GM19468 (cell line): Measurements from ENCODE around the gene PIP4K2B.
A peak's percentile ranks its signal among the peaks of the same experiment; 100 is the strongest.
"Not testable (repeated sequence)": the region's sequence is repeated elsewhere in the genome, so short reads cannot be mapped to it uniquely, and the experiment has no call there.

ENCODE experiments used
- ATAC-seq: cut with Tn5 transposase; IDR thresholded peaks from one replicate; pipeline ENCODE4 v1.9.1; 2021; ENCODE audit warnings: mild to moderate bottlenecking, moderate library complexity, moderate number of reproducible peaks; ENCODE audit not compliant: unreplicated experiment; ENCODE audit errors: extremely low read depth

PIP4K2B gene

DNA sequence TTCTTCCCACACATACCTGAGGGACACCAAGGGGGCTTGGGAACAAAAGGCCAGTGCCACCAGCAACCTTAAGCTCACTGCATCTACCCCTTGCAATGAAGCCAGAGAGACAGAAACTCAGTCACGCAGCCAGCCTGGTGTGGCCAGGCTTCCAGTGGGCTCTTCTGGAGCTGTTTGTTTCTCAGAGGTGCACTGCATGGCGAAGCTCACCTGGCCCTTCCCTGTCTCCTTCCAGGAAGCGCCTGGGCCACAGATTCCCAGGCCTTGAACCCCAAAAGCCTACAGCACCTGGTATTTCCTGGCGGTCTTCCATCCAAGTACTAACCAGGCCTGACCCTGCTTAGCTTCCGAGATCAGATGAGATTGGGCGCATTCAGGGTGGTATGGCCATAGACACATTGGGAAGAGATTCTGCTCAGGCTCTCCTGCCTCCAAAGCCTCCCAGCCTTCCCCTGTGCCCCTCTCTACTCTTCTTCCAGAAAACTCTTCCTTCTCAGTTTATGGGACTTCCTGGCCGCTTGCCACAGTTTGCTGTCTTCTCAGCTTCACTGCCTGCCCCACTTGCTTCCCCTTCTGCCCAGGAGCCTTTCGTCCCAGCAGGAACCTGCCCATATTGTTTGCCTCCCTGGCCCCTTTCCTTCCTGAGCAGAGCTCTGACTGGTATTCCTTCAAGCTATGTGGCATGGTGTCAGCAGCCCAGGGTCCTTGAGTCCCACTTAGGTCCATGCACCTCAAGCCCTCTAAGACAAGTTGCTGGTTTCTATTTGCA lies 67.6 kb downstream of the PIP4K2B start:
- ATAC-seq = no peak

DNA sequence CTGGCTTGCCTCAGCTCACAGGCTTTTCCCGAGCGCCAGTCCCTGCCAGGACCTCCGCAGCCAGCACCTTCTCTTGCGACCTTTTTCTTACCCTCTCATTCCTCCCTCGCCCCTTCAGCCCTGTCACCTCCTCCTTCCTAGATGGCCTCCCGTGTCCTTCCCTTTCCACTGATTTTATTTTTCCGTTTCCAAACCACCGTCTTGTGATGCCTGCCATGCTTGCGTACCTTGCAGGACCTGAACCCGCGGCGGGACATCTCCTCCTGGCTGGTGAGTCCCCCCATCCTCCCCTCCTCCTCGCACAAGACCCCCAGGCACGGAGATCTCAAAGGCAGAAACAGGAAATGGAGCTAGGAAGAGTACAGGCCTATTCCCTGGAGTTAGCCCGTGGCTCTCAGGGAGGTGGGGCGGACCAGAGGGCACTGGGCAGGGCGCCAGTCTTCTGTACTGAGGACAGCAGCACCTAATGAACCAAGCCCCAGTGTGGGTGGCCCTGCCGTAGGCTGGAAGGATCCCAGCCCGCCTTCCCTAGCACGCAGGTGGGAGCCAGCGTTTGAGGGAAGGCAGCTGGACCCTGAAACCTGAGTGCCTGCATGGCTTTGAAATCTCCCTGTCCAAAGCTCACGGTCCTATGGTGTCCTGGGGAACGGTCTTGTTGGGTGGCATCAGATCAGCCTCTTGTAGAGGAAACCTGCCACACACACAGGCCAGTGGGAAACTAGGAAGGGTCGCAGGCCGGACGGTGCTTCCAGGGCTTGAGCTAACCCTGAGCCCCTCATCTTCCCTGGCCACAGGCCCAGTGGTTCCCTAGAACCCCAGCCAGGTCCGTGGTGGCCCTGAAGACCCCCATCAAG lies 68.6 kb downstream of the PIP4K2B start:
- no peak for ATAC-seq

DNA sequence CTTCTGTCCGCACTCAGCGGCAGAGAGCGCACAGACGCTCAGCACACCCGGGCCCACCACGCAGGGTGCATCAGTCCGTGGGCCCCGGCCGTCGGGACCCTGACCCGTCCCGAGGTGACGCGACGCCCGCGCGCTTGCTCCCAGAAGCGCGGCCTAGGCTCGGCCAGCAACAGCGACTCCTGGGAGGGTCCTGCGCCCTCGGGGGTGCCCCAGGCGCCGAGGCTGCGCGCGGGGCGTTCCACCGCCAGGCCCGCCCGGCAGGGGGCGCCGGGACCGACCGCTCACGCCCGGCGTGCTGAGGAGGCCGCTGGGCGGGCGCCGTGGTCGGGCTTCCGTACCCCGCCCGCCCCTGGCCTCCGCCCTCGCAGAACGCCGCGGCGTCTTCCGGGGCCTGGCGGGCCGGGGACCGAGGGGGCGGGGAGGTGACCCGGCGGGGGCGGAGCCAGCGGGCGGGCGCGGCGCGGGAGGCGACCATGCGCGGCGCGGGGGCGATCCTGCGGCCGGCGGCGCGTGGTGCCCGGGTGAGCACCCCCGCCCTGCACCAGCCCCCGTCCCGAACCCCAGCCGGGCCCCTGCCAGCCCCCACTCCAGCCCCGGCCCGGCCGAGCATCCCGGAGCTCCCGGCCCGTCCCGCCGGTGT lies 69.3 kb downstream of the PIP4K2B start, which contains the start of gene CISD3:
CISD3 (plus strand) TSS at position 456 of the 640 bp plus-strand sequence; CDS start at position 474, 18 bp downstream.
- peak; percentile 55 for ATAC-seq

DNA sequence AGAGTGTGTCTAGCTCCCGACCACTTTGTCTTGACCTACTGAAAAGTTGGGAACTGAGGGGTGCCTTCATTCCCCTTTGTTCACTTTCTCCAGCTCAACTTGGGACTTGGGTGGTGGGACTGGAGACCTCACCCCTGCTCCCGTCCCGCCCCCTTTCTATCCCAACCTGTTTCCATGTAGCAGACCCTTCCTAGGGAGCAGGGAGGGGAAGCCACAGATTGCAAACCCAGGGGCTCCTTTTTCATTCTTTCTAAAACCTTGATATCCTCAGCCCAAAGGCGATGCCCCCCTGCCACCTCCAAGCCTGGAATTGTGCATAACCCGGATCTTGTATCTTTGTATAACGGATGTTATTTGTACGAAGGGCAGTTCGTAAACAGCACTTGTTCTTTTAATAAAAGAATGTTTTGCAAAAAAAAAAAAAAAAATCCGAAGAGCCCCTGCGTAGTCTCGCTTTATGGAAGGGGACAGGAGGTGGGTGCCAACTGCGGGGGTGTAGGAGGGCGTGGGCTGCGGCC lies 69.9 kb downstream of the PIP4K2B start:
- no peak for ATAC-seq

DNA sequence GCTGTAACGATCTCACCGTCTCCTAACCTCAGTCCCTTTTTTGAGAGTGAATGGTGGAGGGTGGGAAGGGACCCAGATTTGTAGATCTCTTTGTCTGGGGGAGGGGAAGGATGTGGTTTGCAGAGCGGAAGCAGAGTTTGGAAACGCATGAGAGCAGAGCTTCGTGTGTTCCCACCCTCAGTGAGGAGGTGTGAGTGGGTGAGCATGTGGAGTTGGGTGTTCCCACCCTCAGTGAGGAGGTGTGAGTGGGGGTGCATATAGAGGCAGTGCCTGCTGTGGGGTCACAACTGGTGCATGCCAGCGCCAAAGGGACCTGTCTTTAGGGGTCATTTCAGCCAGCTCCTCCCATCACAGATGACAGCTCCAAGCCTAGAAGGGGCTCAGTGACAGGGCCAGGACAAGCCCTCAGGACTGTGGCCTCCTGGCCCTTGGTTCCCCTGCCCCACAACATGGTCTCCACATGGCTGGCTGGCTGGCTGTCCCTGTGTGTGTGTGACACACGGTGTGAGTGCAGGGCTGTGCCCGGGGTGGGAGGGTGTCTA lies 71.0 kb downstream of the PIP4K2B start:
- ATAC-seq = no peak

DNA sequence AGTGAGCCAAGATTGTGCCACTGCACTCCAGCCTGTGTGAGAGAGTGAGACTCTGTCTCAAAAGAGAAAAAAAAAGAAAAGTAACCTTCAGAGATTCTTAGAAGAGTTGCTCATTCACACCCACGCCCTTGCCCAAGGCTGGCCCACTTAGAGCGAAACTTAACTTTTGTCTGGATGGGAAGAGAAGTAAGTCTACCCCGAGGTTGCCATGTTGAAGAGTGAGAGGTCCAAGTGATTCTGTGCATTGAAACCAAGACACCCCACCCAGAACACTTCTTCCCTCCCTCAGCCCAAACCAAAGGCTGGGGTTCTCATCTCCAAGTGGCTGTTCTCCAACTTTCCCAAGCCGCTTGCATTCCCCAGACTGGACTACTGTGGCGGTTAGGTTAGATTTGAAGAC lies 71.6 kb downstream of the PIP4K2B start:
- no peak for ATAC-seq

DNA sequence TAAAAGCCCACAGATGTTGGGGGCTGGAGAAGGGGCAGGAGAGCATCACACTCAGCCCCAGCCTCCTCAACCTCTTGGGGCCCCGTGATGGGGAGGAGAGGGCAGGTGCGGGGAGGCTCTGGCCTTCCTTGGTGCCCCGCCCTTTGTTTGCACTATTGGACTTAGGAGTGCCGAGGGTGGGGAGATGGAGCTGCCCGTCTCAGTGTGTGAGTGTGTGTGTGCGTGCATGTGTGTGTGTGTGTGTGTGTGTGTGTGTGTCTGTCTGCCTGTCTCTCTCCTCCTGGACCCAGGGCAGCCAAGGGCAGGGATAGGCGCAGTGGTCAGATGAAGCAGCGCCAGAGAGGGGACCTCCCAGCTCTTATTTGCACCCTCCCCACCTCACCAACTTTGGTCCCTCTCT lies 73.2 kb downstream of the PIP4K2B start:
- not testable (repeated sequence) for ATAC-seq

DNA sequence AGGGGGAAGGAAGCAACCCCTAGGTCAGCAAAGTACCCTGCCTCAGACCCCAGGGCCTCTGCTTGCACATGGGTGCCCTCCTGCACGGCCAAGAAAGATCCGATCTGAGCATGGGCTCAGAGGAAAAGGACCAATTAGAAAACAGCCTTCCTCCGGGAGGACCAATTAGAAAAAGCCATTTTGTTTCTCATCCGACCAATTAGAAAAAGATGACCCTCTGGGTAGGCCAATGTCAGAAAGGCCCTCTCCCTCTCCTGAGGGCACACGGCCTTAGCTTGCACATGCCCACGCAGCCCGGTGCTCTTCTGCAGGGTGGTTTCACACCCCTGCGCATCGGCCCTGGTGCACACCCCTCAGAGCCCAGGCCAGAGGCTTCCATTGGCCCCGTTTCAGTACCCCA lies 74.3 kb downstream of the PIP4K2B start:
- no peak for ATAC-seq

DNA sequence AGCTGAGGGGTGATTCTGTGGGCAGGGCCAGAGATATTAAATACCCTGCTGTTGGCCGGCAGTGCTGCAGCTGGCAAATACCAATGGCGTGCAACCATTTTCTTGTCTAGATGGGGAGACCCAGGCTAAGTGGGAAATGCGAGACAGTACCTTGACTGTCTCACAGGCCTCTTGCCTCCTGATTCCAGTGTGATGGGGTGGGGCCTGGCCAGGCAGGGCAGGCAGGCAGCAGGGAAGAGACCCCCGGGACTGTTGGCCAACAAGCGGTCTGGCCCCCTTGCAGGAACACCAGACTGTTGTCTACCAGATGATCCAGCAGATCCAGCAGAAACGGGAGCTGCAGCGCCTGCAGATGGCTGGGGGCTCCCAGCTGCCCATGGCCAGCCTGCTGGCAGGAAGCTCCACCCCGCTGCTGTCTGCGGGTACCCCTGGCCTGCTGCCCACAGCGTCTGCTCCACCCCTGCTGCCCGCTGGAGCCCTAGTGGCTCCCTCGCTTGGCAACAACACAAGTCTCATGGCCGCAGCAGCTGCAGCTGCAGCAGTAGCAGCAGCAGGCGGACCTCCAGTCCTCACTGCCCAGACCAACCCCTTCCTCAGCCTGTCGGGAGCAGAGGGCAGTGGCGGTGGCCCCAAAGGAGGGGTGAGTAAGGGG lies 74.9 kb downstream of the PIP4K2B start:
- ATAC-seq = no peak

DNA sequence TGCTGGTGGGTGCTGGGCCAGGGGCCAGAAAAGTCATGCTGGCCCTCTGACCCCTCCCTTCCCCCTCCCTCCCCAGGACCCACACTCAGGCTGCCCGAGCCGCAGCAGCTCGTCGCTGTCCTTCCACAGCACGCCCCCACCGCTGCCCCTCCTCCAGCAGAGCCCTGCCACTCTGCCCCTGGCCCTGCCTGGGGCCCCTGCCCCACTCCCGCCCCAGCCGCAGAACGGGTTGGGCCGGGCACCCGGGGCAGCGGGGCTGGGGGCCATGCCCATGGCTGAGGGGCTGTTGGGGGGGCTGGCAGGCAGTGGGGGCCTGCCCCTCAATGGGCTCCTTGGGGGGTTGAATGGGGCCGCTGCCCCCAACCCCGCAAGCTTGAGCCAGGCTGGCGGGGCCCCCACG lies 77.6 kb downstream of the PIP4K2B start:
- ATAC-seq = no peak

DNA sequence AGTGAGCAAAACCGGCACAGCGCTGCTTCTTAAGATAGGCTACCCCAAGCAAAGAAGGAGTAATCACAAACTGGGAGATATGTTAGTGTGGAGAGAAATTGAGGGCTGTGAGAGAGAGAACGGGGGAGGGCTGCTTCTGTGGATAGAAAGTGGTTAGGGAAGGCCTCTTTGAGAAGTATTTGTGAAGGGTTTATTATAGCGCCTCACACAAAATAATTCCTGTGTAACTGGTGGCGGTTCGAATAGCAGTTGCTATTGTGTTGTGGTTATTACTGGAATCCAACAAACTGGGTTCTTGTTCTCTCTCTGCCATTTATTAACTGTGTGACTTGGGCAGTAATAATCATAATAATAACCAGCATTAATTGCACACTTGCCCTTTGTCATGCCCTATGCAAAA lies 78.4 kb downstream of the PIP4K2B start:
- ATAC-seq = no peak

DNA sequence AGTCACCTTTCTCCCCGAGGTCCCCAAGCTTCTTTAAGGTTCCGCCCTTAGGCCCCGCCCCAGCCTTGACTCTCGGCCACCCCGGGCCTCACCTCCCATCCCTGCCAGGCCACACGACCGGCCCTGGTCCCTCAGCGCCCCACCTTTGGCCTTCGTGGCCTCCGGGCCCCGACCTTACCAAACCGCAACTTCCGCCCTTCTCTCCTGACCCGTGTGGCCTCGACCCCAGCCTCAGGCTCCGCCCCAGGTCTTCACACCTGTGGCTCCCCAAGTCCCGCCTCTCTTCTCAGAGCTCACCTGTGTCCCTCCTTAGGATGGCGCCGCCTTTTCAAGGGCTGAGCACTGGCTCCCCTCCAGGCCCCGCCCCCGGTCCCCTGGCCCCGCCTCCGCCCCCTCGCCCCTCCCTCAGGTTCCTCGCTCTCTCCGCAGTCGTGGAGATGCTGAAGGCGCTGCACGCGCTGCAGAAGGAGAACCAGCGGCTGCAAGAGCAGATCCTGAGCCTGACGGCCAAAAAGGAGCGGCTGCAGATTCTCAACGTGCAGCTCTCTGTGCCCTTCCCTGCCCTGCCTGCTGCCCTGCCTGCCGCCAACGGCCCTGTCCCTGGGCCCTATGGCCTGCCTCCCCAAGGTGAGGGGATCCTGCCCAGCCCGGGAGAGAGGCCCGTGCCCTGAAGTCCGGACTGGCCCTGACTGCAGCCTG lies 79.3 kb downstream of the PIP4K2B start:
- ATAC-seq = no peak

DNA sequence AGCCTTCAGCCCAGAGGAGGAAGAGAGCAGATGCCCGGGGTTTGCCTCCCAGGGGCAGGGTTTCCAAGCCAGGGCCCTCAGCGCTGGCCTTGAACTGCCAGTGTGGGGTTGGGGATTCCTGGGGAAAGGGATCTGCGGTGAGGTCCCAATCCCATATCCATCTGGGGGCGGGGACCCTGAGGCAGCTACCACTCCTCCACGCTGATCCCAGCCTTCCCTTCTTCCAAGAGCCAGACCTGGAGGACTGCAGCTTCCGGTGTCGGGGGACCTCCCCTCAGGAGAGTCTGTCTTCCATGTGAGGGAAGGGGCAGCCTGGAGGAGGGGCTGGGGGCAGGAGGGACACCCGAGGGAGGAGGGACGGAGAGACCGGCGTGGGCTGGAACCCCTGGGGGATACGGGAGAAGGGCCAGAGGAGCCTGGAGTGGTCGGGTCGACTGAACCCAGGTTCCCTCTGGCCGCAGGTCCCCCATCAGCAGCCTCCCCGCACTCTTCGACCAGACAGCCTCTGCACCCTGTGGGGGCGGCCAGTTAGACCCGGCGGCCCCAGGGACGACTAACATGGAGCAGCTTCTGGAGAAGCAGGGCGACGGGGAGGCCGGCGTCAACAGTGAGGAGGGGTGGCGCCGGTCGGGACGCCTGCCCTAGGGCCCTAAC lies 79.9 kb downstream of the PIP4K2B start:
- ATAC-seq = no peak

DNA sequence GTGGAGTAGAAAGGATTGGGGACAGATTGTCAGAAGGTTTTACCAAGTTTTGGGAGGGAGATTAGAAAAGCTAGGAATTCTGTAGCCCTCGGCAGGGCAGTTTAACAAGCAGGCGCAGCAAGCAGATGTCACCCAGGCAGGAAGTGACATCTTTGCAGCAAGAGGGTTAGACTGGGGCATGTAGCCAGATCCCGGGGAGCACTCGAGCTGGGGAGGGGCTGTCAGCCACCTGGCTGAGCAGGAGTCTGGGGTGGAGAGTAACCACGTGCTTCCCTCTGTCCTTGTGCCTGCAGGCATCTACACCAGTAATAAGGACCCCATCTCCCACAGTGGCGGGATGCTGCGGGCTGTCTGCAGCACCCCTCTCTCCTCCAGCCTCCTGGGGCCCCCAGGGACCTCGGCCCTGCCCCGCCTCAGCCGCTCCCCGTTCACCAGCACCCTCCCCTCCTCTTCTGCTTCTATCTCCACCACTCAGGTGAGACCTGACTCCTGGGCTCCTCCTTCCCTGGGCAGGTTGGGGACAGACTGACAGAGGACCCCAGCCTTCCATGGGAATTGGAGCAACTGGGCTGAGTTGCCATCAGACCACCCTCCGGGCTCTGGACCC lies 82.1 kb downstream of the PIP4K2B start:
- no peak for ATAC-seq

DNA sequence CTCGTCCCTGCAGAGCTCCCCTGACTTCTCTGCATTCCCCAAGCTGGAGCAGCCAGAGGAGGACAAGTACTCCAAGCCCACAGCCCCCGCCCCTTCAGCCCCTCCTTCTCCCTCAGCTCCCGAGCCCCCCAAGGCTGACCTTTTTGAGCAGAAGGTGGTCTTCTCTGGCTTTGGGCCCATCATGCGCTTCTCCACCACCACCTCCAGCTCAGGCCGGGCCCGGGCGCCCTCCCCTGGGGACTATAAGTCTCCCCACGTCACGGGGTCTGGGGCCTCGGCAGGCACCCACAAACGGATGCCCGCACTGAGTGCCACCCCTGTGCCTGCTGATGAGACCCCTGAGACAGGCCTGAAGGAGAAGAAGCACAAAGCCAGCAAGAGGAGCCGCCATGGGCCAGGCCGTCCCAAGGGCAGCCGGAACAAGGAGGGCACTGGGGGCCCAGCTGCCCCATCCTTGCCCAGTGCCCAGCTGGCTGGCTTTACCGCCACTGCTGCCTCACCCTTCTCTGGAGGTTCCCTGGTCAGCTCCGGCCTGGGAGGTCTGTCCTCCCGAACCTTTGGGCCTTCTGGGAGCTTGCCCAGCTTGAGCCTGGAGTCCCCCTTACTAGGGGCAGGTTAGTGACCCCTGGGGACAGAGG lies 82.9 kb downstream of the PIP4K2B start:
- ATAC-seq = no peak
